OCI-LY3 (cell line): ENCODE data around the gene ATP8B1.

ENCODE experiments used
- H2AFZ ChIP-seq: fragments of 200-600, 300-600 bp; shearing (Covaris generic); 2 replicates; pipeline ENCODE4 v1.6.0; 2014; ENCODE audit warnings: antibody characterized with exemption, low read depth, low read length
- H3K27ac ChIP-seq: fragments of 200-600, 300-600 bp; sonication (generic); 2 replicates; pipeline ENCODE4 v1.5.1; 2014; ENCODE audit warnings: mild to moderate bottlenecking, low read length, moderate library complexity, mixed read lengths
- H3K27me3 ChIP-seq: fragments of 200-600, 300-600 bp; sonication (generic); 2 replicates; pipeline ENCODE4 v1.6.1; 2014; ENCODE audit warnings: low read depth, low read length, mixed read lengths
- H3K36me3 ChIP-seq: fragments of 200-600, 300-600 bp; sonication (generic); replicated peaks from 2 replicates; pipeline ENCODE3; 2014; ENCODE audit warnings: low read depth, low read length, mixed read lengths
- H3K4me1 ChIP-seq: fragments of 300-600, 200-600 bp; sonication (generic); 2 replicates; pipeline ENCODE4 v1.6.1; 2014; ENCODE audit warnings: low read length, mixed read lengths
- H3K4me2 ChIP-seq: fragments of 200-600, 300-600 bp; sonication (generic); 2 replicates; pipeline ENCODE4 v1.6.1; 2014; ENCODE audit warnings: low read length, mixed read lengths
- H3K4me3 ChIP-seq: fragments of 300-600, 200-600 bp; sonication (generic); 2 replicates; pipeline ENCODE4 v1.5.1; 2014; ENCODE audit warnings: antibody characterized with exemption, mild to moderate bottlenecking, low read length, moderate library complexity
- H3K79me2 ChIP-seq: fragments of 300-600, 200-600 bp; shearing (Covaris generic); 2 replicates; pipeline ENCODE4 v1.6.1; 2014; ENCODE audit warnings: mild to moderate bottlenecking, low read length, mixed read lengths
- H3K9ac ChIP-seq: fragments of 300-600, 200-600 bp; shearing (Covaris generic); 2 replicates; pipeline ENCODE4 v1.6.0; 2014; ENCODE audit warnings: mild to moderate bottlenecking, low read length, moderate library complexity
- H3K9me3 ChIP-seq: fragments of 200-600, 300-600 bp; shearing (Covaris generic); 2 replicates; pipeline ENCODE4 v1.6.1; 2014; ENCODE audit warnings: low read length, mixed read lengths; ENCODE audit not compliant: insufficient read depth
- H4K20me1 ChIP-seq: fragments of 200-600, 300-600 bp; sonication (generic); 2 replicates; pipeline ENCODE4 v1.6.1; 2016; ENCODE audit warnings: low read length, mixed read lengths; ENCODE audit not compliant: insufficient read depth
- EZH2phosphoT487 ChIP-seq: fragments of 200-600 bp; shearing (Covaris generic); IDR thresholded peaks from 2 replicates; pipeline ENCODE4 v1.6.1; 2018; ENCODE audit warnings: antibody characterized with exemption, mixed run types, low read depth
- TF ChIP-seq, protein P1 (sequence below): fragments of 200-600, 300-600 bp; sonication (generic); IDR thresholded peaks from 2 replicates; pipeline ENCODE4 v1.5.1; 2014; ENCODE audit warnings: antibody characterized with exemption, low read length, low read depth

The ATP8B1 gene

DNA sequence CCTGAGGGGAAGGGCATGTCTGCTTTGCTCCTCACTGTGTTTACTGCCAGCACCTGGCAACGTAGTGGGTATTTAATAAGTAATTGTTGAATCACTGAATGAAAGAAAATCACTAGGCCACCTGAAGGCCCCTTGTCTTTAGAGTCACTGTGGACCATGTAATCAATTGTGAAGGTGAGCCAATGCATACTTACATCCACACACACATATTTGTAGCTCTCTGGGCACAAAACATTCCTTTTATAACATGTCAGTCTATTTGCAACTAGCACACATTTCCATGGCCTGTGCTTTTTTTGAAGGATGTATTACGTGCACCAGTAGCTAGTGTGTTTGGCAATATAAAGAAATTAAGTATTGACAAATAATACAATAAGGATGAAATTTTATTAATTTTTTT, 11.2 kb downstream of the ATP8B1 start:
- H3K27me3 ChIP-seq: peaks cover 6% of the 10 kb centered on the region; the same call in 1 of the 2 replicates
- no peaks in the 10 kb centered on the region for H3K36me3 ChIP-seq
- no peaks in the 10 kb centered on the region for H3K4me1 ChIP-seq
- no peak overlapping the region for H3K4me3 ChIP-seq
- TF ChIP-seq EZH2phosphoT487: no peak
- TF ChIP-seq, protein P1, sequence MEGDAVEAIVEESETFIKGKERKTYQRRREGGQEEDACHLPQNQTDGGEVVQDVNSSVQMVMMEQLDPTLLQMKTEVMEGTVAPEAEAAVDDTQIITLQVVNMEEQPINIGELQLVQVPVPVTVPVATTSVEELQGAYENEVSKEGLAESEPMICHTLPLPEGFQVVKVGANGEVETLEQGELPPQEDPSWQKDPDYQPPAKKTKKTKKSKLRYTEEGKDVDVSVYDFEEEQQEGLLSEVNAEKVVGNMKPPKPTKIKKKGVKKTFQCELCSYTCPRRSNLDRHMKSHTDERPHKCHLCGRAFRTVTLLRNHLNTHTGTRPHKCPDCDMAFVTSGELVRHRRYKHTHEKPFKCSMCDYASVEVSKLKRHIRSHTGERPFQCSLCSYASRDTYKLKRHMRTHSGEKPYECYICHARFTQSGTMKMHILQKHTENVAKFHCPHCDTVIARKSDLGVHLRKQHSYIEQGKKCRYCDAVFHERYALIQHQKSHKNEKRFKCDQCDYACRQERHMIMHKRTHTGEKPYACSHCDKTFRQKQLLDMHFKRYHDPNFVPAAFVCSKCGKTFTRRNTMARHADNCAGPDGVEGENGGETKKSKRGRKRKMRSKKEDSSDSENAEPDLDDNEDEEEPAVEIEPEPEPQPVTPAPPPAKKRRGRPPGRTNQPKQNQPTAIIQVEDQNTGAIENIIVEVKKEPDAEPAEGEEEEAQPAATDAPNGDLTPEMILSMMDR: no peak
- H2AFZ ChIP-seq: no peak overlapping the region
- H3K79me2 ChIP-seq: no peaks in the 10 kb centered on the region
- no peak overlapping the region for H3K9ac ChIP-seq
- H4K20me1 ChIP-seq: no peaks in the 10 kb centered on the region
- no peak overlapping the region for H3K4me2 ChIP-seq
- H3K27ac ChIP-seq: no peak overlapping the region
- no peaks in the 10 kb centered on the region for H3K9me3 ChIP-seq

DNA sequence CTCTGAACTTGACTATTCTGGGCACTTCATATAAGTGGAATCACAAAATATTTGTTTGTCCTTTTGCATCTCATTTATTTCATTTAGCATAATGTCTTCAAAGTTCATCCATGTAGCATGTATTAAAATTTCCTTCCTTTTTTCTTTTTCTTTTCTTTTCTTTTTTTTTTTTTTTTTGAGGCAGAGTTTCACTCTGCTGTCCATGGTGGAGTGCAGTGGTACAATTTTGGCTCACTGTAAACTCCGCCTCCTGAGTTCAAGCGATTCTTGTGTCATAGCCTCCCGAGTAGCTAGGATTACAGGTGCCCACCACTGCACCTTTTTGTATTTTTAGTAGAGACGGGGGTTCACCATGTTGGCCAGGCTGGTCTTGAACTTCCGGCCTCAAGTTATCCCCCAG, 11.9 kb downstream of the ATP8B1 start:
- Histone ChIP-seq H3K4me2 (no peak overlapping the region), H3K27me3 (peaks cover 6% of the 10 kb centered on the region; the same call in 1 of the 2 replicates), H3K4me1 (no peaks in the 10 kb centered on the region), H2AFZ (no peak overlapping the region), H3K9ac (no peak overlapping the region), H4K20me1 (no peaks in the 10 kb centered on the region), H3K79me2 (no peaks in the 10 kb centered on the region), H3K27ac (no peak overlapping the region), H3K4me3 (no peak overlapping the region), H3K9me3 (no peaks in the 10 kb centered on the region), H3K36me3 (no peaks in the 10 kb centered on the region)
- no peak for TF ChIP-seq EZH2phosphoT487
- TF ChIP-seq, protein P1: no peak

DNA sequence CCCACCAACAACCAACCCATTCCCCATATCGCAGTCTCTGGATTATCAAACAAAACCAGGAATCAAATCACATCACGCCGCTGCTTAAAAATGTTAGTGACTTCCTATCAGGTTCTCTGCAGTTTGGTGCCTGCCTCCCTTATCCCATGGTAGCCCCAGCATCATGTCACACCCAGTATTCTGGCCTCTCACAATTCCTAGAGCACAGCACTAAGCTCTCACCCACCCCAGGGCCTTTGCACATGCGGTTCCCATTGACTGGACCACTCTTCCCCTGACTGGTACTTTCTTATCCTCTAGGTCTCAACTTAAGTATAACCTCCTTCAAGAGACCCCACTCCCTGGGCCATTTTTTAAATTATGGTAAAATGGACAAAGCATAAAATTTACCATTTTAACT, 12.8 kb downstream of the ATP8B1 start:
- Histone ChIP-seq H3K4me1 (no peaks in the 10 kb centered on the region), H3K27me3 (peaks cover 6% of the 10 kb centered on the region; the same call in 1 of the 2 replicates), H4K20me1 (no peaks in the 10 kb centered on the region), H3K9me3 (no peaks in the 10 kb centered on the region), H3K4me2 (no peak overlapping the region), H2AFZ (no peak overlapping the region), H3K9ac (no peak overlapping the region), H3K4me3 (no peak overlapping the region), H3K36me3 (no peaks in the 10 kb centered on the region), H3K27ac (no peak overlapping the region), H3K79me2 (no peaks in the 10 kb centered on the region)
- TF ChIP-seq, protein P1: no peak
- TF ChIP-seq EZH2phosphoT487: no peak

GRCh38 chr18:57789759-57790158, 13.4 kb downstream of the ATP8B1 start:
- H3K79me2 ChIP-seq: no peaks in the 10 kb centered on the region
- no peaks in the 10 kb centered on the region for H4K20me1 ChIP-seq
- no peaks in the 10 kb centered on the region for H3K4me1 ChIP-seq
- no peak overlapping the region for H3K4me3 ChIP-seq
- no peak for TF ChIP-seq EZH2phosphoT487
- H3K27me3 ChIP-seq: peaks cover 6% of the 10 kb centered on the region; the same call in 1 of the 2 replicates
- no peaks in the 10 kb centered on the region for H3K9me3 ChIP-seq
- H2AFZ ChIP-seq: no peak overlapping the region
- no peak overlapping the region for H3K4me2 ChIP-seq
- no peaks in the 10 kb centered on the region for H3K36me3 ChIP-seq
- H3K9ac ChIP-seq: no peak overlapping the region
- H3K27ac ChIP-seq: no peak overlapping the region

DNA sequence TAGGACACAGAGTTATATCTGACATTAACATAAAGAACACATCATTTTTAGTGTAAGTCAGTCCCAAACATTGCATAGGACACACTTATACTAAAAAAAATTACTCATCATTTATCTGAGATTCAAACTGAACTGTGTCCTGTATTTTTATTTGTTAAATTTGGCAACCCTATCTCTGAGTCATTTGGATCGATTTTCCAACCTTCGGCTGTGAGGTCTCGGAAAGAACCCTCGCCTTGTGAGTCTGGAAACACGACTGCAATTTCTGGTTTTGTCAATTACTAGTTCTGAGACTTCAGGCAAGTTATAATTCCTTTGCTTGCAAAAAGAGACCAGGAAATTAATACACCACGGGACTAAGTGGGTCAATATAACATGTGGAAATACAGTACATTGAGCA, 14.0 kb downstream of the ATP8B1 start:
- no peak for TF ChIP-seq EZH2phosphoT487
- TF ChIP-seq, protein P1: no peak
- Histone ChIP-seq H3K36me3 (no peaks in the 10 kb centered on the region), H3K4me3 (no peak overlapping the region), H3K27ac (no peak overlapping the region), H3K4me1 (no peaks in the 10 kb centered on the region), H3K27me3 (peaks cover 6% of the 10 kb centered on the region; the same call in 1 of the 2 replicates), H3K4me2 (no peak overlapping the region), H3K9me3 (no peaks in the 10 kb centered on the region), H3K79me2 (no peaks in the 10 kb centered on the region), H2AFZ (no peak overlapping the region), H4K20me1 (no peaks in the 10 kb centered on the region), H3K9ac (no peak overlapping the region)
